Measurements from ENCODE around the gene NEK8.
A peak's percentile ranks its signal among the peaks of the same experiment; 100 is the strongest.

The NEK8 gene

DNA sequence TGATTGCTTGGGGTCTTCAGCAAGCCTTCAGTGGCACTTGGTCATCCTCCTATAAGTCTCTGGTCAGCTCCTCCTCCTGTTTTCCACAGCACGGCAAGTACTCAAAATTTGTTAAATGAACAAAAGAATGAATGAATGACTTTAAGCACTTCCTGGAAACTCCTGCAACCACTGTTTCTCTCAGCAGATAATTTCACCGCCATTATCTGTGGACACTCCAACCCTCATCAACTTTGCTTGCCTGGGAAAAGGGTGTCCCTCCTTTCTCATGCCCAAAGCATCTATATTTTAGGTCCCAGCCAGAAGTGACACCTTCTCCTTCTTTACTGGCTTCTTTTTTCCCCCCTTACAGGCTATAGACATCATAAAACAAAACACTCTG lies 21.3 kb upstream of the NEK8 start:
- TF ChIP-seq, protein P1, sequence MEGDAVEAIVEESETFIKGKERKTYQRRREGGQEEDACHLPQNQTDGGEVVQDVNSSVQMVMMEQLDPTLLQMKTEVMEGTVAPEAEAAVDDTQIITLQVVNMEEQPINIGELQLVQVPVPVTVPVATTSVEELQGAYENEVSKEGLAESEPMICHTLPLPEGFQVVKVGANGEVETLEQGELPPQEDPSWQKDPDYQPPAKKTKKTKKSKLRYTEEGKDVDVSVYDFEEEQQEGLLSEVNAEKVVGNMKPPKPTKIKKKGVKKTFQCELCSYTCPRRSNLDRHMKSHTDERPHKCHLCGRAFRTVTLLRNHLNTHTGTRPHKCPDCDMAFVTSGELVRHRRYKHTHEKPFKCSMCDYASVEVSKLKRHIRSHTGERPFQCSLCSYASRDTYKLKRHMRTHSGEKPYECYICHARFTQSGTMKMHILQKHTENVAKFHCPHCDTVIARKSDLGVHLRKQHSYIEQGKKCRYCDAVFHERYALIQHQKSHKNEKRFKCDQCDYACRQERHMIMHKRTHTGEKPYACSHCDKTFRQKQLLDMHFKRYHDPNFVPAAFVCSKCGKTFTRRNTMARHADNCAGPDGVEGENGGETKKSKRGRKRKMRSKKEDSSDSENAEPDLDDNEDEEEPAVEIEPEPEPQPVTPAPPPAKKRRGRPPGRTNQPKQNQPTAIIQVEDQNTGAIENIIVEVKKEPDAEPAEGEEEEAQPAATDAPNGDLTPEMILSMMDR (IDR thresholded peaks at IDR 0.05; ENCODE audit: low read depth, low read length): no peak
- H3K4me3 ChIP-seq (ENCODE audit: low read depth, low read length): no peak overlapping the region
- no peak for DNase-seq (ENCODE audit: low read depth, low spot score)
- in situ Hi-C loops (cut with HindIII; ENCODE audit: low sequenced_read_pairs): no loop called here

DNA sequence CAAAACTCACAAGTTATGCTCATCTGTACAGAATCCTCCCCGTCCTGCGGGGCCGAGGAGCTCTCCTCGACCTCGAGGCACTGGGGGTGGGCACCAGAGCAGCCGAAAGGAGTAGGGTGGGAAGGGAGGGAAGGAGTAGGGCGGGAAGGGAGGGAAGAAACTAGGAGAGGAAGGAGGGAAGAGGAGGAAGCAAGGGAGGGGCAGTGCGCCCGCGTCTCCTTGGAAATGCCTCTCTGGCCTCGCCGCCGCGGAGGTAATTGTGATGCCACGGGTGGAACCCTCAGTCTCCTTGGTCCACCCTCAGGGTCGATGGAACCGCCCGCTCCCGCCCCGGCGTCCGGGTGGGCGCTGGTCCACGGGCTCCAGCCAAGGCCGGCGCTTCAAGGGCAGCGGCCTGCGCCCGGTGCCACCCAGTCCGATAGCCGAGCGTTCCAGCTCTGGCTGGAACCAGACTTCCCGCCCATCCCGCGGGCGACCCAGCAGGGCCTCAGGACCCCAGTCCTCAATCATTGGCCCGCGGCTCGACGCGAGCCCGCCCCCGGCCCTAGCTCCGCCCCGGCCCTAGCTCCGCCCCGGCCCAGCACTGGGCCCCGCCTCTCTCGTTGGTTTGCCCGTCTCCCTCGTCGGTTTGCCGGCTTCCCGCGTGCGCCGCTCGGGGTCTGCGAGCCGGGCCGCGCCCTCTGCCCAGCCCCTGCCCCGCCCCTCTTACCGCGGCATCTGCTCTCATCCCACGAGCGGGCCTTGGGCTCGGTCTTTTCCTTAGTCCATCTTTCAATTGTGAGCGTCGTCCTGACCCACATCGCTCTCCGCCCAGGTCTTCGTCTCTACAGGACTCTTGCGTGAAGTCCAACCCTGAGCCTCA lies 17.5 kb upstream of the NEK8 start:
- in situ Hi-C loops (cut with HindIII; ENCODE audit: low sequenced_read_pairs): no loop called here
- TF ChIP-seq, protein P1 (IDR thresholded peaks at IDR 0.05; ENCODE audit: low read depth, low read length): no peak
- DNase-seq (ENCODE audit: low read depth, low spot score): peak; percentile 92
- H3K4me3 ChIP-seq (ENCODE audit: low read depth, low read length): peak overlapping the region; percentile 49

DNA sequence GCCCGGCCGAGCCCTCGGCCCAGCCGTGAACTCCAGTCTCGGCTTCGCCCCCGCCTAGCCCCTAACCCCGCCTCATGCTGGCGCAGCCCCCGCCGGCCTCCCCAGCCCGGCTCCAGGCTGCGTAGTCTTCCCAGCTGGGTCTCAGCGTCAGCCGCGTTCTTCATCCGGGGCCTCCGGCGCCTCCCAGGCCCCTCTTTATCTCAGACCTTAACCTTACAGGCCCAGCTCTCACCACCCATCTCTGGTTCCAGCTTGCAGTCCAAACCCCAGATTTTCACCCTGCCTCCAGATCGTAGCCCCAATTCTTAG lies 16.9 kb upstream of the NEK8 start, which contains the start of gene PROCA1:
Gene PROCA1, minus strand, starts transcription at position 166 of the 309 bp plus-strand sequence. CDS start 228 bp downstream, outside the sequence.
- H3K4me3 ChIP-seq (ENCODE audit: low read depth, low read length): peak within 1 kb of the TSS; percentile 49
- in situ Hi-C loops (cut with HindIII; ENCODE audit: low sequenced_read_pairs): no loop called here
- TF ChIP-seq, protein P1 (IDR thresholded peaks at IDR 0.05; ENCODE audit: low read depth, low read length): no peak
- DNase-seq (ENCODE audit: low read depth, low spot score): no peak

DNA sequence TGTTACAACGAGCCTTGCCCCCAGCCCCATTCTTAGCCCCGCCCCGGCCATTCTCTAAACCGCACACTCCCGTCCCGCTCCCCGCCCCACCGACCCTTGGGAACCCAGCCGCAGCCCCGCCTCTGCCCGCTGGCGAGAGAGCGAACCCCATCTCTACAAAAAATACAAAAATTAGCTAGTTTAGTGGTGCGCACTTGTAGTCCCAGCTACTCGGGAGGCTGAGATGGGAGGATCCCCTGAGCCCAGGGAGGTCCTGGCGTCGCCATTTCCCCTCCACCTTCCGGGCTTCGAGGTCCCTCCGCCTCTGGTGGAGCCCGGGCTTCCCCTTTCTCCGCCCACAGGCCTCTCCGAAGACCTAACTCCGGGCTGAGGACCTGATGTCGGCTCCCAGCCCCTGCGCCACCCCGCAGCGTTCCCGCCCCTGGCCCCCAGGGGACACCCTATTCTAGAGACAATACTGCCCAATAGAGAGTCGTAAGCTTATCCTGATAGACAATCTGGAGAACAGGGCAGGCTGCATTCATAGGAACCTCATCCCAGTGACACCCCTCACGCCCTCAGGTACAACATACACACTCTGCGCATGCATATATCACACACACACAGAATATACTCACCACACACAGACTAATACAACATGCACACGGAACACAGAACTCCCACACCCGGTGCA lies 16.4 kb upstream of the NEK8 start:
- H3K4me3 ChIP-seq (ENCODE audit: low read depth, low read length): no peak overlapping the region
- no peak for DNase-seq (ENCODE audit: low read depth, low spot score)
- TF ChIP-seq, protein P1 (IDR thresholded peaks at IDR 0.05; ENCODE audit: low read depth, low read length): no peak
- in situ Hi-C loops (cut with HindIII; ENCODE audit: low sequenced_read_pairs): no loop called here

DNA sequence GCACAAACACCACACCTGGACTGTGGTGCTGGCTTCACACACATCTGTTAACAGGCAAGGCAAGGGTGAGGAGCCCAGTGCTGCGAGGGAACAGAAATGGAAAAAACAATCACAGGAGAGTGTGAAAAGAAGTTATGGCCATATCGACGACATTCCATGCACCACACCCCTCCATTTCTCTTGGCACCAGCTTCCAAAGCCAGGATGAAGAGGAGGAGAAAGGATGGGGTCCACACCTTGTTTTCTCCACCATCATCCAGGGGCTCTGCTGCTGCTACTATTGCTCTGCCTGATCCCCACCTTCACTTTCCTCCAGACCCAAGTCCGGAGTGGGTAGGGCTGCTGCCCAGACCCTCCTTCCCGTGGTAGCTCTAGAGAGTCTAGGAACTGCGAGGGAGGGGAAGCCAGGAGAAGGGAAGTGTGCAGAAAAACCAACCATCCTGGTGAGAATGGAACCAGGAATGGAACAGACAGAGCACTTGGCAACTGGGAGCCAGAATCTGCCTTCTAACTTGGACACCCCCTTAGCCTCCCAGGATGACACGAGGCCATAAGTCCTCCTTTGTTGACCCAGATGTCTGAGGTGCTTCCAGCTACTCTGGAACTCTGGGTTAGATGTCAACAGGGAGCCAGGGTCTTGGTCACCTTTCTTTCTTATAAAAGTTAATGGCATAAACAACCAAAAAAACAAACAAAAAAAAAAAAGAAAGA lies 15.7 kb upstream of the NEK8 start:
- in situ Hi-C loops (cut with HindIII; ENCODE audit: low sequenced_read_pairs): no loop called here
- H3K4me3 ChIP-seq (ENCODE audit: low read depth, low read length): no peak overlapping the region
- no peak for DNase-seq (ENCODE audit: low read depth, low spot score)
- TF ChIP-seq, protein P1 (IDR thresholded peaks at IDR 0.05; ENCODE audit: low read depth, low read length): no peak

DNA sequence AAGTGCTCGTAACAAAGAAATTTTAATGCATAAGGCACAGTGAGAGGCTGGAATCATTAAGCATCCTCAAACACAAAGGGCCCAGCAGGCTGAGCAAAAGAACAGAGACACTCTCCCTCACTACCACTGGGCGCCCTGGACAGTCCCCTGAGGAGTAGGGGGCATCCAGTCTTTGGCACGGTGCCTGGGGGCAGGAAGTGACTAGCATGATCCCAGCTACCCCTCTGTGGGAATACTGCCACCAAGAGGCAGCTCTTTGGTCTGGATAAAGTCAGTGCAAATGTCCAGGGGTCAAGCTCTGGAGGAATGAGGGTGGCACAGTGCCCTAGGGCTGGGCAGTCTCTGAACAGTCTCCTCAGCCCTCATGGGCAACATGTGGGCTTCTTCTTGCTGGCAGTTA lies 14.3 kb upstream of the NEK8 start:
- no peak overlapping the region for H3K4me3 ChIP-seq (ENCODE audit: low read depth, low read length)
- DNase-seq (ENCODE audit: low read depth, low spot score): no peak
- TF ChIP-seq, protein P1 (IDR thresholded peaks at IDR 0.05; ENCODE audit: low read depth, low read length): no peak
- in situ Hi-C loops (cut with HindIII; ENCODE audit: low sequenced_read_pairs): no loop called here

Measured in astrocyte of the spinal cord (primary cell).